CD4-positive, alpha-beta T cell treated with Interleukin-6 at 100 ng/mL for 8 hours (primary cell): ENCODE measurements around the gene HYAL3.
"Not testable (repeated sequence)": the region's sequence is repeated elsewhere in the genome, so short reads cannot be mapped to it uniquely, and the experiment has no call there.

Source experiments
- DNase-seq: peaks from one replicate; pipeline ENCODE4 v3.0.0-alpha.2; 2020; ENCODE audit warnings: mixed read lengths, low spot score

HYAL3 gene

DNA sequence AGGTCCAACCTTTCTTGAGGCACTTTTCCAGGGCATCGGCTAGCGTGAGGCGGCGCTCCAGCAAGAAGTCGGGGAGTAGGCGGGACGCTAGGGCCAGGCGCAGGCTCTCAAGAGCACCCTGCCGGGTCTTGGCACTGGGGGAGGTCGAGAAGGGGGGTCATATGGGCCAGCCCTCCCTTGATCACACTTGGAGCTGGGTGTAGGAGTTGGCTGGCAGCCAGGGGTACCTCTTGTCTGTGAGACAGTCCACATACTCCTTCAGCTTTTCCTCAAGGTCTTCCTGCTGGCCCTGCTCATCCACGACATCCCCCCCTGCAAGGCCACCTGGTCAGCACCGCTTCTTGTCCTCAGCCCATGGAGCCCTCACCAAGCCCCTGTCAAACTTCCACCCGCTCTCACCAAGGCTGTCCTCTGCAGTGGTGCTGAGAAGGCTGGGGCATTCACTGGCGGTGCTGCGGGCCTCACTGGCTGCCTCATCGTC lies 9.0 kb downstream of the HYAL3 start:
- DNase-seq: no peak

DNA sequence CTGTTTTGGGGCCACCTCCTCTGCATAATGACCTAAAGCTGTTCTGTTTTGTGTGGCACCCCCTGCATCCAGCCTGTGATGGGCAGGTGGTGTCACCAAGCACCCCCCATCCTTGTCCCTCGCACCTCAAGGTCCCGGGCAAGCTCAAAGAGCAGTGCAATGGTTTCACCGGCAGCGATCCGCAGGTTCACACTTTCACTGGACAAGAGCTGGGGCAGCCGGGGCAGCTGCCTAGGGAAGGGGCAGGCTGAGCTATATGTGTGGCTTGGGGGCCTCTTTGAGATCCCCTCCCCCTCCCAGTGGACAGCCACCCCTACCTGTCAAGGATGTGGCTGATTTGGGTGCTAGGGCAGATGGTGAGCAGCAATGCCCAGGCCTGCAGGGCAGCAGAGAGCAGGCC lies 10.1 kb downstream of the HYAL3 start:
- no peak for DNase-seq

DNA sequence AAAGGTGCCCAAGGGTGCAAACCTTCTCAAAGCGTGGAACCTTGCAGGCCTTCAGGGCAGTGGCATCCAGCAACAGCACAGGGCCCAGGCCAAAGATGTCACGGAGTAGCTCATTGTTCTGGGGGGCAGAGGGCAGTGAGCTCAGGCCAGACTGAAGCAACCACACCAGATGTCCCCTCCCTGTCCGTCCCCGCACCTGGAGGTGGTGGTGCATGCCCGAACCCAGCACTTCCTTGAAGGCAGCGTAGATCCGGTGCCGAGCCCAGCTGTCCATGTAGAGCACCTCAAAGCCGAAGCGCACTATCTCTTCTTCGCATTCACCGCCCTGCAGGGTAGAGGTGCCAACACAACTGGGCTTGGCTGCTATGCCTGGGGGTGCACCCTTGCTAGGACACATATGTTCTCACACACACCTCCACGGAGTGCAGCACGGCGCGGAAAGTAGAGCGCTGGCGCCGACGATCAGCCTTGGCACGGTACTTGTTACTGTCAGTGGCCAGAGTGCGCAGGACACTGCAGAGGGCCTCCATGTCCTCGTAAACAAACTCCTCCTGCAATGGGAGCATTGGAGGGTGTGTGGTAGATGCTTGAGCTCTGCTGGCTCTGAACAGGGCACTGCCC lies 10.7 kb downstream of the HYAL3 start:
- no peak for DNase-seq

DNA sequence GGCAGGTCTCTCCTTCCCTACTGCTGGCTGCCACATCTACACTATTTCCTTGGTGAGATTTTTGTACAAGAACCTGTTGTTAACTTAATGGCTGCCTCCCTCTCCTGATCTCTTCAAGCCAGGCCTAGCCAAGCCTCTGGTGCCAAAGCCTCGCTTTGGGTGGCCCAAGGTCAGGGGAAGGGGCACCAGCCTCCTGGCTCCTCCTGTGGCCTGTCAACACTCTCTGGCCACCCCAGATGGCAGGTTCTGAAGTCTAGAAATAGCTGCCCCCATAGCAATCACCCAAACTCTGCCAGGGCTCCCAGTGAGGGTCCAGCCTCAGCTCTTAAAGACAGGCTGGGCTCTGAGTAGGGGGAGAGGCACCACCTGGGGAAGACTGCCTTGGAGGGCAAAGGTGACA lies 11.9 kb downstream of the HYAL3 start:
- no peak for DNase-seq

DNA sequence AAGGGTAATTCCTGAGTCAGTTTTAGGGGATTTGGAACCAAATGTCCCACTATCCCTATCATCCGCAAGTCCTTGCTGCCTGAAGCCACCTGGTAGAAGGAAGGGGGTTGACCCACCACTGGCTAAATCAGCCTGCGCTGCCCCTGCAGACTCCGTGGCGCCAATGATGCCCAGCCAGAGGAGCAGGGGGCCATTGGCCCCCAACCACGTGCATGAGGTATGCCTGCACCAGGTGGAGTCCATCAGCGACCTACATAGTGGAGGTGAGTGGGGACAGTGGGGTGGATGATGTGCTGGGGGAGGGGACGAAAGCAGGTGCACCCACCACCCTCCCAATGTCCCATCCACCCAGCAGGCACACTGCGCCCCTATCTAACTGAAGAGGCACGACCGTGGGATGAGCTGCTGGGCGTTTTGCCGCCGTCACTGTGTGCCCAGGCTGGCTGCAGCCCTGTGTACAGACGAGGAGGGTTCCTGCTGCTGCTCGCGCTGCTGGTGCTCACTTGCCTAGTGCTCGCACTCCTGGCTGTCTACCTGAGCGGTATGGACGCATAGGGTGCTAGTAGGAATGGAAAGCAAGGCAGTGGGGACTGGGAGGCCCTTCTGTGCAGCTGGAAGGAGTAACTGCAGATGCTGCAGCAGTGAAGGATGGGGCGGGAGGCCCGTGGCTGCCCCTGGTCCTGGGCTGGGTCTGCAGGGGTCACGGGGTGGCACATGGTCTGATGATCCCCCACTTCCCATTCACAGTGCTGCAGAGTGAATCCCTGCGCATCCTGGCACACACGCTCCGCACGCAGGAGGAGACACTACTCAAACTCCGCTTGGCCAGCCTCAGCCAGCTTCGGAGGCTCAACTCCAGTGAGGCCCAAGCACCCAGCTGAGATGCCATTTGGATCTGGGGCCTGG lies 12.6 kb downstream of the HYAL3 start:
- DNase-seq: no peak

DNA sequence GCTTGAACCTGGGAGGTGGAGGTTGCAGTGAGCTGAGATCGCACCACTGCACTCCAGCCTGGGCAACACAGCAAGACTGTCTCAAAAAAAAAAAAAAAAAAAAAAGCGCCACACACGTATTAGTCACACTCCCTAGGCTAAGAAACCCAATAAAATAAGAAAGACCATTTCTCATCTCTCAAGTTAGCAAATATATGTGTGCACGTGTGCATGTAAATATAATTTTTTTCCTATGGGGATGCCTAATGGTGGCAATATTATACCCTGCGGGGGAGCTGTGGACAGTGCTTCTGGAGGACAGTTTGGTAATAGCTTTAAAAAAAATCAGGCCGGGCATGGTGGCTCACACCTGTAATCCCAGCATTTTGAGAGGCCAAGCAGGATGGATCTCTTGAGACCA lies 15.1 kb downstream of the HYAL3 start:
- not testable (repeated sequence) for DNase-seq

DNA sequence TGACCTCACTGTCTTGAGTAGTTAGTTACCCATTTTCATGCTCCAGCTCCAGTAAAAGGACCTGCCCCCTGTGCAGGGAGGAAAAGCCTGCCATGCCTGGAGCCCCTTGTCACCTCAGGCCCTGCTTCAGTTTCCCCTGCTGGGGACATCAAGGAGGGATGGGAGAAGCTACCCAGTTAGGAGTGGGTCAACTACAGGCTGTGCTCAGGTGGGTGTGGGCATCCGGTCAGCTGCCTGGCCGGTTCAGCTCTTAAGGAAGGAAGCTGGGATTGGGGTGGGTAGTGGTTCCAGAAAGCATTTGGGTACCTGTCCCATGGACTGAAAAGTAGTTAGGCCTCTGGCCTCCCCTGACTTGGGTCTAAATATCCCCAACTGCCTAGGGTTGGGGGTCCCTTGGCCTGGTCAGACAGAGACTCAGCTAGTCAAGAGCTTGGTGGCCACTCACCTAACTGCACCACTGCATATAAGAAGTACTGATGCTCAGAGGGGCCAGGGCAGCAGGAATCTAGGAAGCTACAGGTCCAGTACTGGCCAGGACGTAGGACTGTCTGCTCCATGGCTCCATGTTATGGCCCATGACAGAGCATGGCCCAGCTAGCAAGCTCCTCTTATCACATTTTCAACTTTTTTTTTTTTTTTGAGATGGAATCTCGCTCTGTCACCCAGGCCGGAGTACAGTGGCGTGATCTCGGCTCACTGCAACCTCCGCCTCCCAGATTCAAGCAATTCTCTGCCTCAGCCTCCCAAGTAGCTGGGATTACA lies 19.8 kb downstream of the HYAL3 start:
- DNase-seq: no peak

DNA sequence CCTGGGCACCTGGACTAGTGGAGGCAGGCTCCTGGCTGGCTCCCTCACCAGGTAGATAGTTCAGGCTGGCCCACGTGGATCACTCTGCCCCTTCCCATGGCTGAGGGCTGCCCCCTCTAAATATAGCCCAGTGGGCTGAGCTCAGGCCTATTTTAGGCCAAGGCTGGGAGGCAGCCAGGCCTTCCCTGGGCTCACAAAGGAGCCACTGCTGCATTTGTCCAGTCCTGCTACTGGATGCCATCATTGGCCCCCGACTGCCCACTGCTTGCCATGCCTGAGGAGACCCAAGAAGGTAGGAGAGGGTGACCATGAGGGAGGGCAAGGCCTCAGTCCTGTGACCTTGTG lies 20.4 kb downstream of the HYAL3 start, which contains the start of gene LSMEM2:
TSS of gene LSMEM2 (plus strand) at position 208 of the 345 bp plus-strand sequence. CDS start at position 235, 27 bp downstream.
- no peak for DNase-seq

DNA sequence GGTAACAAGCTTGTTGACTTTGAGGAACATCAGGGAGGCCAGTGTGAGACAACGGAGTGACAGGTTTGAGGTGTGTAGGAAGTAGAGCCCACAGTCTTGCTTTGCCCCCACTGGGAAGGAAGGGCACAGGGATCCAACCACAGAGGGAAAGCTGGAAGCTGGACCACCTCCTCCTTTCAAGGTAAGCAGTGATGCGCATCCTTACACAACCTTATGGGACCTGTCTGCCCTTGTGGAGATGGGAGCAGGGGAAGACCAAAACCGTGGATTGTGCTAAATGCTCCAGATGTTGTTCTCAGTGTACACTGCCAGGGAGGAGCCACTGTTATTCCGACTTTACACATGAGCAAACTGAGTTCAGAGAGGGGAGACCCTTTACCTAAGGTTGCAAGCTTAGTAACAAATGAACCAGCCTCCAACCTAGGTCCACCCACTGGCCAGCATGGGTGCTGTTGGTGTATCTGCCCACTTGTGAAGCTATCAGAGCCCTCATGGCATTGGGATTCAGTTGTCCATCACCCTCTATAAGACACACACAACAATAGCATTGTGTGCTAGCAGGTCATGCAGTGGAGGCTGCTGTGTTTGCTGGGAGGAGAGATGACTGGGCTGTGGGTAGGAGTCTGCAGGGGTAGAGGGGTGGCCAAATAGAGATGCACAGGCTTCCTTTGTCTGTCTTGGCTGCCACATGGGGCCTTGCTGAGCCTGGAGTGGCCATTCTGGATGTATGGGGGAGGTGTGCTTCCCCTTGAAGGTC lies 20.9 kb downstream of the HYAL3 start:
- DNase-seq: no peak

DNA sequence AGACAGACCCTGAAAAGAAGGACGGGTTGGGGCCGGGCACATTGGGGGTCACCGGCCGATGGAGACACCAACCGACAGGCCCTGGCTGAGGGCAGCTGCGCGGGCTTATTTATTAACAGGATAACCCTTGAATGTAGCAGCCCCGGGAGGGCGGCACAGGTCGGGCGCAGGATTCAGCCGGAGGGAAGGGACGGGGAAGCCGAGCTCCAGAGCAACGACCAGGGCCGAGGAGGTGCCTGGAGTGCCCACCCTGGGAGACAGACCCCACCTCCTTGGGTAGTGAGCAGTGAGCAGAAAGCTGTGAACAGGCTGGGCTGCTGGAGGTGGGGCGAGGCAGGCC lies 22.5 kb downstream of the HYAL3 start:
- no peak for DNase-seq

DNA sequence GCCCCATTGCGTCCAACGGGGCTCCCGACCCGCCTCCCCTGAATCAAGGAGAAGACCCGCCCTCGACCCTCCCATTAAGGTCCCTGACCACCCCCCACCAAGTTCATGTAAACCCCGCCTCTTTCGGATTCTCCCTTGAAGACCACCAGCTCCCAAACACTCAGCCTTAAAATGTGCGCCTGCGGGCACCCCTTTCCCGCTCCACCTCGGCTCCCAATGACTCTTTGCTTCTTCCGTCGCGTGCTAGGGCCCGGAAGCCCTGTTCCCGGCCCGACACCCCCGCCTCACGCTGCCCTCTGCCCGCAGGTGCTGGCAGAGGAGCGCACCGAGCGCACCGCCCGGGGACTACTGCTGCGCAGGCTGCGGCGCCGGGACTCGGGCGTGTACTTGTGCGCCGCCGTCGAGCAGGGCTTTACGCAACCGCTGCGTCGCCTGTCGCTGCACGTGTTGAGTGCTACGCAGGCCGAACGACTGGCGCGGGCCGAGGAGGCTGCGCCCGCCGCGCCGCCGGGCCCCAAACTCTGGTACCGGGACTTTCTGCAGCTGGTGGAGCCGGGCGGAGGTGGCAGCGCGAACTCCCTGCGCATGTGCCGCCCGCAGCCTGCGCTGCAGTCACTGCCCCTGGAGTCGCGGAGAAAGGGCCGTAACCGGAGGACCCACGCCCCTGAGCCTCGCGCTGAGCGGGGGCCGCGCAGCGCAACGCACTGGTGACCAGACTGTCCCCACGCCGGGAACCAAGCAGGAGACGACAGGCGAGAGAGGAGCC lies 23.0 kb downstream of the HYAL3 start:
- no peak for DNase-seq

DNA sequence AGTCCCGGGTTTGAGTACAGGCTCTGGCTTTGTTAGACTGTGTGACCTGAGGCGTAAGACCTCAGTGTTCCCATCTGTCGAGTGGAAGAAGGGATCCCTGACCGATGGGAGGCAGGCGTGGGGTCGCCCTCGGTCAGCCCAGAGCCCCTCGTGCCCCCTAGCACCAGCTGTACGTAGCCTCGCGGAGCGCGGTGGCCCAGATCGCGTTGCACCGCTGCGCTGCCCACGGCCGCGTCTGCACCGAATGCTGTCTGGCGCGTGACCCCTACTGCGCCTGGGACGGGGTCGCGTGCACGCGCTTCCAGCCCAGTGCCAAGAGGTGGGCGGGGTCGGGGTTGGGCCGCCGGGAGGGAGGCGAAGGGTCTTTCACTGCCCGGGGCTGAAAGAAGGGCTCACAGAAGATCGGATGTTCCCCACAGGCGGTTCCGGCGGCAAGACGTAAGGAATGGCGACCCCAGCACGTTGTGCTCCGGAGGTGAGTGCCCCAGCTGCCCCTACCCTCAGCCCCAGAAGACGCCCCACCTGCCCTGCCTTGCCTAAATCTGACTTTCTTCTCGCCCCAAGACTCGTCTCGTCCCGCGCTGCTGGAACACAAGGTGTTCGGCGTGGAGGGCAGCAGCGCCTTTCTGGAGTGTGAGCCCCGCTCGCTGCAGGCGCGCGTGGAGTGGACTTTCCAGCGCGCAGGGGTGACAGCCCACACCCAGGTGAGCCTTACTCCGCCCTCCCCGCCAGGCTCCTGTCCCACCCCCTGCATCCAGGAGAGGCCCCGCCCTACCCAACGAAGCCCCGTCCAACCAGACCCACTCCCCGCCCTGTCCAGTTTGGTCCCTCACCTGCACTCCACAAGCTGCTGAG lies 23.8 kb downstream of the HYAL3 start:
- no peak for DNase-seq

DNA sequence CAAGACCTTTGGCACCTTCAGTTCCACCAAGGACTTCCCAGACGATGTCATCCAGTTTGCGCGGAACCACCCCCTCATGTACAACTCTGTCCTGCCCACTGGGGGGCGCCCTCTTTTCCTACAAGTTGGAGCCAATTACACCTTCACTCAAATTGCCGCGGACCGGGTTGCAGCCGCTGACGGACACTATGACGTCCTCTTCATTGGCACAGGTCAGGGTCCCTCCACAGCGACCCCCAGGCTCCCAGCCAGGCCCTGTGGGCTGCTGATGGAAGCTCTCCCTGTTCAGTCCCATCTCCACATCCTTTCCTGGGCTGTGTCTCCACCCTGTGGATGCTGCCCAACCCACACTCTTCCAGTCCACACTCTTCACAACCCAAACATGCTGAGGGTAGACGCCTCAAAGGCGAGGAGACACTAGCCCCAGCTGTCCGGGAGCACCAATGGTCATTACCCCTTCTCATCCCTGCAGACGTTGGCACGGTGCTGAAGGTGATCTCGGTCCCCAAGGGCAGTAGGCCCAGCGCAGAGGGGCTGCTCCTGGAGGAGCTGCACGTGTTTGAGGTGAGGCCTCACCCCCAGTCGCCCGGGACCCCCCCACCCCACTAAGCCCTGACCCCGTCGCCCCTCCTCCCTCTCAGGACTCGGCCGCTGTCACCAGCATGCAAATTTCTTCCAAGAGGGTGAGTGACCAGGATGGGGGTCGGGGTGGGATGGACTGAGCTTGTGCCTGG lies 24.7 kb downstream of the HYAL3 start:
- peak; percentile 69 for DNase-seq

DNA sequence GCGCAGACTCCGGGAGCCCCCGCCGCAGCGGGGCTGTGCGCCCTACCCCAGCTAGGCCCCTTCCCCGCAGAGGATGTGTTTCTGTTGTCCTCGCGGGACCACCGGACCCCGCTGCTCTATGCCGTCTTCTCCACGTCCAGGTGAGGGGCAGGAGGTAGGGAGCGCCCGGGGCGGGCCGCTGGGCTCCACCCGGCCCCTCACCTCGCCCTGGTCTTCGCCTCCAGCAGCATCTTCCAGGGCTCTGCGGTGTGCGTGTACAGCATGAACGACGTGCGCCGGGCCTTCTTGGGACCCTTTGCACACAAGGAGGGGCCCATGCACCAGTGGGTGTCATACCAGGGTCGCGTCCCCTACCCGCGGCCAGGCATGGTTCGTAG lies 25.5 kb downstream of the HYAL3 start:
- no peak for DNase-seq

DNA sequence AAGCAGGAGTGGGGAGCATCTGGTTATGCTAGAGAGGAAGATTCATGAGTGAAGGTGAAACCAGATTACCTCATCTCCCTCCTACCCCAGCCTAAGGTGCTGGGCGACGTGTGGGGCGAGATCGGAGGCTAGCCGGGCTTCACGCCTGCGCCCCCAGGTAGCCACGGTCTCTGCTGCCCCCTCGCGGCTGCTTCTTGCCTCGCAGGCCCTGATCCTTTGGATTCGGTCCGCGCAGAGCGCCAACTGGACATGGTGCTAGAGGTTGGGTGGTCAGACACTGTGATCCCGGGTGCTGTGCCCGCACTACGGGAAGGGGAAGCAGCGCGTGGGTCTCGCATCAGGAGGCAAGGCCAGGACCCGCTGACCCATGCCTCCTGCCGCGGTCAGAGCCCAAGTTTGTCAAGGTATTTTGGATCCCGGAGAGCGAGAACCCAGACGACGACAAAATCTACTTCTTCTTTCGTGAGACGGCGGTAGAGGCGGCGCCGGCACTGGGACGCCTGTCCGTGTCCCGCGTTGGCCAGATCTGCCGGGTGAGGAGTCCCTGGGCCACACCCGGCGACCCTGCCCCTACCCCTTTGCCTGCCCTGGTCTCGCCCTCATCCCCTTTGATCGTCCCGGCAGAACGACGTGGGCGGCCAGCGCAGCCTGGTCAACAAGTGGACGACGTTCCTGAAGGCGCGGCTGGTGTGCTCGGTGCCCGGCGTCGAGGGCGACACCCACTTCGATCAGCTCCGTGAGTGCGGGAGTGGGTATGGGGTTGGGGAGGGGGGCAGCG lies 26.1 kb downstream of the HYAL3 start:
- DNase-seq: peak; percentile 77

DNA sequence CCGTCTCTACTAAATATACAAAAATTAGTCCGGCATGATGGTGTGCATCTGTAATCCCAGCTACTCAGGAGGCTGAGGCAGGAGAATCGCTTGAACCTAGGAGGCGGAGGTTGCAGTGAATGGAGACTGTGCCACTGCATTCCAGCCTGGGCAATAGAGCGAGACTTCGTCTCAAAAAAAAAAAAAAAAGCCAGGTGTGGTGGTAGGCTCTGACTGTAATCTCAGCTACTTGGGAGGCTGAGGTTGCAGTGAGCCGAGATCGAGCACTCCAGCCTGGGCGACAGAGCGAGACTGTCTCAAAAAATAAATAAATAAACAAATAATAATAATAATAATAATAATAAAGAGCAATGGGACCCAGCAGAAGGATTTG lies 26.7 kb downstream of the HYAL3 start:
- DNase-seq: not testable (repeated sequence)

DNA sequence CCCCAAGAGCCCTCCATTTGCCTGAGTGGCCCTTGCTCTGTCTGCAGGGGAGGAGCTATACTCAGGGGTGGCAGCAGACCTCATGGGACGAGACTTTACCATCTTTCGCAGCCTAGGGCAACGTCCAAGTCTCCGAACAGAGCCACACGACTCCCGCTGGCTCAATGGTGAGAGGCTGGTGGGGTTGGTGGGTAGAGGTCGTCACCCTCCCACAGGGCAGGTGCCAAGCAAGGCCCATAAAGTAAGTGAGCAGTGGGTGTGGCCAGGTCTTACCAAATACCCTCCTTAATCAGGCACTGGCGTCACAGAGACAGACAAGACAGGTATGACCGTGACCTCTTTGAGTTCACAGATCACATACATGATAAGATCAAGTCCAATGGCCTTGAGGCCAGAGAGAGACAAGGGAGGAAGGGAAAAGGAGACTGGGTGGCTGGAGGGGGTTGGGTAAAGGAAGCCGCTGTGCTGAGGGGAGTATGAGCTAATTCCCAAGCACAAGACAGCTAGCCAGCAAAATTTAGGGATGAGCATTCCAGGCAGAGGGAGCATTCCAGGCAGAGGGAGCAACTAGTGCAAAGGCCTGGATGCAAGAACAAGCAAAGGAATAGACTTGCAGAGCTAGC lies 27.8 kb downstream of the HYAL3 start:
- DNase-seq: no peak

DNA sequence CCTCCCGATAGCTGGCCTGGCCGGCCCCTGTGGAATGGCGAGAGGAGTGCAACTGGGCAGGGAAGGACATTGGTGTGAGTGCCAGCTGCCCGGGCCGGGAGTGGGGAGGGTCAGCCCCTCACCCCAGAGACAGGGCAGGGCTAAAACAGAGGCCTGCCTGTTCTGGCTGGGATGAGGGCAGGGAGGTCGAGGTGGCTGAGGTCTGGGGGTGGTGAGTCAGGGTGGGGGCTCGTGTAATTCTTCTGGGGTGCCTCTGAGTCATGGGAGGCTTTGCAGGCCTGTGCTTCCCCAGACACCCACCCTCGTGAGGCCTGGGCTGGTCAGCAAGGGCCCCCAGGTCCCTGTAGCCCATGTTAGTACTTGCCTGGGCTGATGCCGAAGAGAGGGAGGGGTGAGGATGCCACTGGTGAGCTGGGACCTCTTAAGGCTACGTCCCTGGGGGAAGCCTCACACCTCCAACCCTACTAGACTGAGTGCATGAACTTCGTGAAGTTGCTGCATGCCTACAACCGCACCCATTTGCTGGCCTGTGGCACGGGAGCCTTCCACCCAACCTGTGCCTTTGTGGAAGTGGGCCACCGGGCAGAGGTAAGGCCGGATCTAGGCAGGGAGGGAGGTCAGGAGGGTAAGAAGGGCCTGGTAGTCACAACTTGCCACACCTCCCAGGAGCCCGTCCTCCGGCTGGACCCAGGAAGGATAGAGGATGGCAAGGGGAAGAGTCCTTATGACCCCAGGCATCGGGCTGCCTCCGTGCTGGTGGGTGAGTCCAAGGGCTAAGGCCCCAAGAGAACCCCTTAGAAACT lies 28.6 kb downstream of the HYAL3 start:
- DNase-seq: no peak
